Spleen (tissue), 7 donors: ENCODE measurements around the gene FBXL17.

Source experiments
- POLR2A ChIP-seq, 3 donors: fragments of 450-650 bp; IDR thresholded peaks; one replicate each; pipeline ENCODE4 v1.5.1; 2017; ENCODE audit warnings: antibody characterized with exemption in 3 of 3, mild to moderate bottlenecking in 1 of 3
- POLR2AphosphoS5 ChIP-seq, 3 donors: sonication (generic); formaldehyde crosslinking; IDR thresholded peaks; one replicate each; pipeline ENCODE4 v1.5.1; 2017; ENCODE audit warnings: antibody characterized with exemption in 3 of 3
- TF ChIP-seq, protein P1 (sequence below), 11 experiments: fragments of 200-600 bp in 7 of 11; fragments of 450-650 bp in 4 of 11; sonication (generic) in 4 of 11; IDR thresholded peaks in 8 of 11; conservative IDR thresholded peaks in 3 of 11; 1 replicate in 7 of 11; 2 replicates in 4 of 11; pipeline versions ENCODE4 v1.4.0 to v1.8.0; 2016 to 2021; ENCODE audit warnings: antibody characterized with exemption in 11 of 11, inconsistent platforms in 4 of 11, mild to moderate bottlenecking in 1 of 11
- donor health status: DM: no; HTN: no; CAD: no; lungs with moderate emphysema.
- donor health status: DM: no; HTN: no; CAD: no.
- donor health status: DM: no; HTN: no; CAD: no.

DNA sequence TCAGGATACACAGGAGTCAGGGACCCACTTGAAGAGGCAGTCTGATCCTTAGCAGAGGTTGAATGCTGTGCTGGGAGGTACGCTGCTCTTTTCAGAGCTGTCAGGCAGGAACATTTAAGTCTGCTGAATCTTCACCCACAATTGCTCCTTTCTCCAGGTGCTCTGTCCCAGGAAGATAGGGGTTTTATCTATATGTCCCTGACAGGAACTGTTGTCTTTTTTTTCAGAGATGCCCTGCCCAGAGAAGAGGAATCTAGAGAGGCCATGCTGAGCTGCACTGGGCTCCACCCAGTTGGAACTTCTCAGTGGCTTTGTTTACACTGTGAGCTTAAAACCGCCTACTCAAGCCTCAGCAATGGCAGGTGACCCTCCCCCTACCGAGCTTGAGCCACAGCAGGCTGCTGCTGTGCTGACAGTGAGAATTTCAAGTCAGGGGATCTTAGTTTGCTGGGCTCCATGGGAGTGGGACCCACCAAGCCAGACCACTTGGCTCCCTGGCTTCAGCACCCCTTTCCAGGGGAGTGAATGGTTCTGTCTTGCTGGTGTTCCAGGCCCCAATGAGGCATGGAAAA lies 169.0 kb downstream of the FBXL17 start:
- TF ChIP-seq, protein P1, sequence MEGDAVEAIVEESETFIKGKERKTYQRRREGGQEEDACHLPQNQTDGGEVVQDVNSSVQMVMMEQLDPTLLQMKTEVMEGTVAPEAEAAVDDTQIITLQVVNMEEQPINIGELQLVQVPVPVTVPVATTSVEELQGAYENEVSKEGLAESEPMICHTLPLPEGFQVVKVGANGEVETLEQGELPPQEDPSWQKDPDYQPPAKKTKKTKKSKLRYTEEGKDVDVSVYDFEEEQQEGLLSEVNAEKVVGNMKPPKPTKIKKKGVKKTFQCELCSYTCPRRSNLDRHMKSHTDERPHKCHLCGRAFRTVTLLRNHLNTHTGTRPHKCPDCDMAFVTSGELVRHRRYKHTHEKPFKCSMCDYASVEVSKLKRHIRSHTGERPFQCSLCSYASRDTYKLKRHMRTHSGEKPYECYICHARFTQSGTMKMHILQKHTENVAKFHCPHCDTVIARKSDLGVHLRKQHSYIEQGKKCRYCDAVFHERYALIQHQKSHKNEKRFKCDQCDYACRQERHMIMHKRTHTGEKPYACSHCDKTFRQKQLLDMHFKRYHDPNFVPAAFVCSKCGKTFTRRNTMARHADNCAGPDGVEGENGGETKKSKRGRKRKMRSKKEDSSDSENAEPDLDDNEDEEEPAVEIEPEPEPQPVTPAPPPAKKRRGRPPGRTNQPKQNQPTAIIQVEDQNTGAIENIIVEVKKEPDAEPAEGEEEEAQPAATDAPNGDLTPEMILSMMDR (IDR thresholded peaks at IDR 0.05 in 8 of 11, conservative IDR thresholded peaks at IDR 0.05 in 3 of 11), result no peak
- TF ChIP-seq POLR2A (IDR thresholded peaks at IDR 0.05), result no peak
- no peak for TF ChIP-seq POLR2AphosphoS5 (IDR thresholded peaks at IDR 0.05)
